Gastroesophageal sphincter (tissue), 3 donors: ENCODE measurements around the gene TEX101.

ENCODE experiments used
- CTCF ChIP-seq, 4 experiments: fragments of 200-600 bp in 2 of 4; fragments of 450-650 bp in 2 of 4; sonication (generic) in 1 of 4; IDR thresholded peaks; one replicate each; pipeline ENCODE4 v1.5.1; 2017 to 2019; ENCODE audit warnings: antibody characterized with exemption in 4 of 4, mild to moderate bottlenecking in 2 of 4, moderate library complexity in 2 of 4
- EP300 ChIP-seq: sonication (generic); formaldehyde crosslinking; IDR thresholded peaks from one replicate; pipeline ENCODE4 v1.6.1; 2017; ENCODE audit warnings: antibody characterized with exemption, mild to moderate bottlenecking

DNA sequence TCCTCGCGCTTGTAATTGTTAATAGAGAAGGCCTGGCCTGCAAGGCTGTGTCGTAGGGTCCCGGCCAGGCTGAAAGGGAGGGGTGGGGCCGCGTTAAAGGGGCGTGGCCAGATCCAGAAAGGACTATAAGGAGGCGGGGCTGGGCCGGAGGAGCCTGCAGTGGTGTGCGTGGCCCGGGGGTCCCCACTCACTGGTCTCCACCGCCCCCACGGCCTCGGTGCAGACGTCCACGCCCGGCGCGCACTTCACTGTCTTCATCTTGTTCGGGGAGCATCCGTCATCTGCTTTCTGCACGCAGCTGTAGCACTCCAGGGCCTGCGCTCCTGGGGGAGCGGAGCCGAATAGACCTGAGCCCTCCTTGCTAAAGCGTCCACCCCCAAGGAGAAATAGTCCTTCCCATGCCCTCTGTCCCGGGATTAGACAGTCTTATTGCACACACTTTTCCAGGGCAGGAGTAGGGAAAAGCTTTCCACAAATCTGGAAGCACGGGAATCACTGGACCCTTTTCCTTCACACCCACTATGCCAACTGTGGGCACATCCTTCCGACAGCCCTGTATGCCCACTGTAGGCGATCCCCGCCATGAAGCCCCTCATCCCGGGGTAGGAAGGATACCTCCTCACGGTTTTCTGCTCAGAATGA is 49.6 kb downstream of the TEX101 start:
- no peak for TF ChIP-seq EP300
- peak in 1 of 4 experiments; percentile 12 for TF ChIP-seq CTCF (IDR thresholded peaks at IDR 0.05)
